Activated CD8-positive, alpha-beta memory T cell treated with anti-CD3 and anti-CD28 coated beads for 4 hours (primary cell): ENCODE measurements around the gene UNC5C.

Experiments
- DNase-seq, 2 donors: peaks; one replicate each; pipeline ENCODE4 v3.0.0-alpha.2; 2020; ENCODE audit warnings: low read depth in 2 of 2

Gene UNC5C

GRCh38 chr4:95546866-95547714 is 1.7 kb downstream of the UNC5C start:
- no peak for DNase-seq

- DNase-seq = no peak
Measured at GRCh38 chr4:95546221-95546620, 2.6 kb downstream of the UNC5C start.

GRCh38 chr4:95545546-95545945 is 3.2 kb downstream of the UNC5C start:
- no peak for DNase-seq

GRCh38 chr4:95544113-95545103 is 4.4 kb downstream of the UNC5C start:
- no peak for DNase-seq

GRCh38 chr4:95541889-95542607 is 6.7 kb downstream of the UNC5C start:
- DNase-seq = no peak

- no peak for DNase-seq
Measured at GRCh38 chr4:95541094-95541493, 7.7 kb downstream of the UNC5C start.

- DNase-seq = no peak
Measured at GRCh38 chr4:95540227-95540626, 8.5 kb downstream of the UNC5C start.

GRCh38 chr4:95539106-95539505 is 9.7 kb downstream of the UNC5C start:
- DNase-seq = no peak

- DNase-seq = no peak
Measured at GRCh38 chr4:95537863-95538488, 10.8 kb downstream of the UNC5C start.

- no peak for DNase-seq
Measured at GRCh38 chr4:95537191-95537590, 11.6 kb downstream of the UNC5C start.

- DNase-seq = no peak
Measured at GRCh38 chr4:95536650-95537049, 12.1 kb downstream of the UNC5C start.

GRCh38 chr4:95535180-95535579 is 13.6 kb downstream of the UNC5C start:
- DNase-seq = no peak

GRCh38 chr4:95534032-95534431 is 14.7 kb downstream of the UNC5C start:
- no peak for DNase-seq

- DNase-seq = no peak
Measured at GRCh38 chr4:95533254-95533653, 15.5 kb downstream of the UNC5C start.

- no peak for DNase-seq
Measured at GRCh38 chr4:95532305-95532704, 16.5 kb downstream of the UNC5C start.

- DNase-seq = no peak
Measured at GRCh38 chr4:95531141-95531540, 17.6 kb downstream of the UNC5C start.

- no peak for DNase-seq
Measured at GRCh38 chr4:95529946-95530345, 18.8 kb downstream of the UNC5C start.

- no peak for DNase-seq
Measured at GRCh38 chr4:95528388-95528948, 20.3 kb downstream of the UNC5C start.

GRCh38 chr4:95526075-95526474 is 22.7 kb downstream of the UNC5C start:
- no peak for DNase-seq

- DNase-seq = no peak
Measured at GRCh38 chr4:95524729-95525128, 24.0 kb downstream of the UNC5C start.

GRCh38 chr4:95524184-95524583 is 24.6 kb downstream of the UNC5C start:
- no peak for DNase-seq
